ENCODE data around the gene CAMK2D. TPM values are rescaled to one million over a fixed set of nuclear protein-coding genes. Genes with fewer than 3 reads are reported as not detected.

CAMK2D gene
- total RNA-seq, 4 donors from 2014 or later = 57.3 to 78.4 (median 61.8) TPM

GRCh38 chr4:113750734-113751133, 10.8 kb downstream of the CAMK2D start:
- H3K4me3 ChIP-seq (replicated peaks in 1 of 3) = no peak overlapping the region
- H3K27me3 ChIP-seq = no peaks in the 10 kb centered on the region
- no peaks in the 10 kb centered on the region for H3K36me3 ChIP-seq
- no peaks in the 10 kb centered on the region for H3K9me3 ChIP-seq
- intact Hi-C loops (cut with DNase I) = no loop called here
- no peak for TF ChIP-seq CTCF (IDR thresholded peaks at IDR 0.05)
- TF ChIP-seq POLR2A (IDR thresholded peaks at IDR 0.05) = no peak
- H3K4me1 ChIP-seq = peaks cover 0 to 9% of the 10 kb centered on the region in 2 donors
- H3K27ac ChIP-seq = no peak overlapping the region
- DNase-seq = no peak
- WGBS, 2 donors = 100% methylated on average over 1 of the region's 1 CpG

DNA sequence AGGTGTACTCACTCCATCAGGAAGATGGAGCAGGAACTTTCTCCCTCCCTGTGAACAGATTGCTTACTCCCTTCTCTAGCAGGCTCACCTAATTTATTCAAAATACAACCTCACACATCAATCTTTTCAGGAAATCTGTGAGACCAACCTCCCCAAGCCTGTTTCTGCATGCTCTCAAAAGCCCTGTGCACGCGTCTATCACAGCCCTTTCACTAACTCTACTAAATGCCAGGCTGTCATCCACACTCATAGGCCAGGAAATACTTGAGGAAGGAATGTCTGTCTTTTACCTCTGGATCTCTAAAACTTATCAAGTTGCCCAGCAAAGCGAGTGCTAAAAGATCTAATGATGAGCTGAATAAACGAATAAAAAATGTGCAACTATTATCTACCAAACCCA, 11.2 kb downstream of the CAMK2D start:
- WGBS, 2 donors = 94 to 98% methylated on average over 4 of the region's 4 CpGs
- intact Hi-C loops (cut with DNase I) = no loop called here

GRCh38 chr4:113749178-113749577, 12.4 kb downstream of the CAMK2D start:
- WGBS, 2 donors = 67 to 74% methylated on average over 1 of the region's 1 CpG
- Histone ChIP-seq H3K9me3 (no peaks in the 10 kb centered on the region), H3K4me3 (replicated peaks in 1 of 3) (no peak overlapping the region), H3K36me3 (no peaks in the 10 kb centered on the region), H3K27ac (no peak overlapping the region), H3K27me3 (no peaks in the 10 kb centered on the region), H3K4me1 (peaks cover 0 to 9% of the 10 kb centered on the region in 2 donors)
- intact Hi-C loops (cut with DNase I) = no loop called here
- no peak for TF ChIP-seq CTCF (IDR thresholded peaks at IDR 0.05)
- TF ChIP-seq POLR2A (IDR thresholded peaks at IDR 0.05) = no peak
- DNase-seq = no peak

More for the DNA sequence above, 11.2 kb downstream of the CAMK2D start:
- H3K27me3 ChIP-seq = no peaks in the 10 kb centered on the region
- H3K4me1 ChIP-seq = peaks cover 0 to 9% of the 10 kb centered on the region in 2 donors
- H3K4me3 ChIP-seq (replicated peaks in 1 of 3) = no peak overlapping the region
- DNase-seq = no peak
- H3K9me3 ChIP-seq = no peaks in the 10 kb centered on the region
- TF ChIP-seq CTCF (IDR thresholded peaks at IDR 0.05) (no peak), POLR2A (IDR thresholded peaks at IDR 0.05) (no peak)
- H3K27ac ChIP-seq = no peak overlapping the region
- no peaks in the 10 kb centered on the region for H3K36me3 ChIP-seq

- Histone ChIP-seq H3K27me3 (no peaks in the 10 kb centered on the region), H3K4me3 (replicated peaks in 1 of 3) (no peak overlapping the region), H3K27ac (no peak overlapping the region), H3K36me3 (no peaks in the 10 kb centered on the region), H3K9me3 (no peaks in the 10 kb centered on the region), H3K4me1 (peaks cover 0 to 8% of the 10 kb centered on the region in 2 donors)
- 96 to 97% methylated on average over 3 of the region's 3 CpGs for WGBS, 2 donors
- intact Hi-C loops (cut with DNase I) = no loop called here
- TF ChIP-seq POLR2A (IDR thresholded peaks at IDR 0.05) (no peak), CTCF (IDR thresholded peaks at IDR 0.05) (no peak)
- DNase-seq = no peak
Measured at GRCh38 chr4:113747949-113748348, 13.6 kb downstream of the CAMK2D start.

- no peak overlapping the region for H3K4me3 ChIP-seq (replicated peaks in 1 of 3)
- intact Hi-C loops (cut with DNase I) = no loop called here
Measured at GRCh38 chr4:113745711-113746110, 15.8 kb downstream of the CAMK2D start.

More at GRCh38 chr4:113745711-113746110, 15.8 kb downstream of the CAMK2D start:
- Histone ChIP-seq H3K27me3 (no peaks in the 10 kb centered on the region), H3K4me1 (no peaks in the 10 kb centered on the region), H3K9me3 (no peaks in the 10 kb centered on the region), H3K27ac (no peak overlapping the region), H3K36me3 (no peaks in the 10 kb centered on the region)
- DNase-seq = no peak
- TF ChIP-seq CTCF (IDR thresholded peaks at IDR 0.05) = no peak
- no peak for TF ChIP-seq POLR2A (IDR thresholded peaks at IDR 0.05)
- 99 to 100% methylated on average over 2 of the region's 2 CpGs for WGBS, 2 donors

Measured in thyroid gland (tissue), 4 donors.